ENCODE measurements around the gene FGF9. TPM values are rescaled to one million over a fixed set of nuclear protein-coding genes. Genes with fewer than 3 reads are reported as not detected.

Gene FGF9
- total and polyA plus RNA-seq, 2 of the 8 experiments (the other 6 are each of a cell fraction or from before 2014, with no cell fraction given), result 0.02 TPM; not detected in 1

DNA sequence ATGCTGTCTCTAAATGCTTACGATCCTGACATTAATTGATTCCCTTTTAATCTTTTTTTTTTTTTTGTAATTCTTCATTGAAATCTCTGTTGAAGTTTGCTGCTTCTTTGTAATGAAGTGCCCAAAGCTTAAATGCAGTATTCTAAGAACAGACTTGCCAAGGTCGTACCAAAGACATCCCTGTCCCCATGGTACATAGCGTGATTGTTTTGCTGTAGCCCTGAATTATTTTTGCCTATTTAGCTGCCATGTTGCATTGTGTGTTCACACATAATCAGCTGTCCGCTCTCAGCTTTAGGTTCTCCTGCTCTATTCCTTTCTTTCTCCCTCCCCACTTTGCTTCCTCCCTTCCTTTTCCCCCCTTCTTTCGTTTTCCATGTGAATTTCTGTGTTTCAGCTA lies 21.1 kb downstream of the FGF9 start (continued):
- TF ChIP-seq, protein P1, sequence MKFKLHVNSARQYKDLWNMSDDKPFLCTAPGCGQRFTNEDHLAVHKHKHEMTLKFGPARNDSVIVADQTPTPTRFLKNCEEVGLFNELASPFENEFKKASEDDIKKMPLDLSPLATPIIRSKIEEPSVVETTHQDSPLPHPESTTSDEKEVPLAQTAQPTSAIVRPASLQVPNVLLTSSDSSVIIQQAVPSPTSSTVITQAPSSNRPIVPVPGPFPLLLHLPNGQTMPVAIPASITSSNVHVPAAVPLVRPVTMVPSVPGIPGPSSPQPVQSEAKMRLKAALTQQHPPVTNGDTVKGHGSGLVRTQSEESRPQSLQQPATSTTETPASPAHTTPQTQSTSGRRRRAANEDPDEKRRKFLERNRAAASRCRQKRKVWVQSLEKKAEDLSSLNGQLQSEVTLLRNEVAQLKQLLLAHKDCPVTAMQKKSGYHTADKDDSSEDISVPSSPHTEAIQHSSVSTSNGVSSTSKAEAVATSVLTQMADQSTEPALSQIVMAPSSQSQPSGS (IDR thresholded peaks at IDR 0.05; ENCODE audit: low read length), result no peak
- TF ChIP-seq CHD2 (IDR thresholded peaks at IDR 0.05; ENCODE audit: low read length), result no peak
- no peak for TF ChIP-seq POLR2A (IDR thresholded peaks at IDR 0.05; ENCODE audit: control extremely low read depth in 1 of 2, low read depth in 2 of 2, low read length in 2 of 2)

All from H1 (cell line).